ENCODE results near the gene SLC18A2.
"Not testable (repeated sequence)": the region's sequence is repeated elsewhere in the genome, so short reads cannot be mapped to it uniquely, and the experiment has no call there.

SLC18A2 gene

GRCh38 chr10:117240621-117241529 lies at the start of gene SLC18A2:
Gene SLC18A2, plus strand, starts transcription at chr10:117241114. Its CDS starts 580 bp downstream, at chr10:117241694.
- no peak for DNase-seq (ENCODE audit: low read depth in 4 of 4, low spot score in 1 of 4)

DNA sequence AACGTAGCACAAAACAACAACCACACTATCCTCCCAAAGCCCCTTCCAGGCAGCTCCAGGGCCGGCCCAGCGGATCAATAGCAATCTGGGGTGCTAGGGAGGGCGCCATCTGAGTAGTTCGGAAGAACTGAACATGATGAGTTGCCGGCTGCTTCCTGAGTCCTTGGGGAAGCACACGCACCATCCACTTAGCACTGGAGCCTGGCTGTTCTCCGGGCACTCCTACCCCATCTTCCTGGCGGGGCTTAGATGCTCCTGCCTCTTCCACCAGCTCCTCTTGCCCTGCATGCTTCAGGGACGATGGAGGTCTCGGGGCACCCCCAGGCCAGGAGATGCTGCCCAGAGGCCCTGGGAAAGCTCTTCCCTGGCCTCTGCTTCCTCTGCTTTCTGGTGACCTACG lies 43.7 kb upstream of the SLC18A2 start, which contains the start of gene KCNK18:
KCNK18 (plus strand) TSS at position 301 of the 400 bp plus-strand sequence; CDS start at position 301, 0 bp downstream.
- no peak for DNase-seq (ENCODE audit: low read depth in 4 of 4, low spot score in 1 of 4)

DNA sequence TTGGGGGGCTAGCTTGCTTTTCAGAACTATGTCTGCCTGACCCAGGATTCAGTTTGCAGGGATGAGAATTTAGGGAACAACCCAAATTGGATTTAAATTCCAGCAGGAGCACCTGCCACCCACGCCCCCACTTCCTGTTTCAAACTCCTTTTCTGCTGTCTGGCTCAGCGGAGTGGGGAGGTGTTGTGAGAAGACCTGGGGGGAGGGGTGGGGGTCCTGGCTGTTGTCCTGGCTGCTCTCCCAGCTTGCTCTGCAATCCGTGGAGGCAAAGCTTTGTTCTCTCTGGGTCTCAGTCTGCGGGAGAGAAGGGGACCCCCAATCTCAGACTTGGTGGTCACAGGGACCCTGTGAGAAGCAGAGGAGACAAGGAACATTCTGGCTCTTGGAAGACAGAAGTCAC lies 42.8 kb upstream of the SLC18A2 start:
- DNase-seq (ENCODE audit: low read depth in 4 of 4, low spot score in 1 of 4): no peak

DNA sequence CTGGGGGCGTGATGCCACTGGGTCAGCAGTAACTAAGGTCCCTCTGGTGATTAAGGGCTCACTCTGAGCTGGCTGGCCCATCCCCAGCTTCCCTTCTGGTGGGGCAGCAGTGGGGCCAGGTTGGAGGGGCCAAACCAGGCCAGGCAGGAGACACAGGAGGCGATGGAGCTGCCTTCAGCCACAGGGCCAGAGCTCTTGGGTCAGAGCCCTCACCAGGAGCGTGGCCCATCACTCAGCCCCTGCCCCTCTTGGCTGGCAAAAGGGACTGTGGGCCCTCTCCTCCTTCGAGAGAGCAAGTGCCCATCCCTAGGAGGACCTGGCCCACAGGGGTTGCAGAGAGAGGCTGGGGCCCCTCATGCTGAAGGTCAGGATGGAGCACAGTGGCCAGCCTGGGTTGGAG lies 39.1 kb upstream of the SLC18A2 start:
- no peak for DNase-seq (ENCODE audit: low read depth in 4 of 4, low spot score in 1 of 4)

- no peak for DNase-seq (ENCODE audit: low read depth in 4 of 4, low spot score in 1 of 4)
Observed at GRCh38 chr10:117204316-117204715, 36.6 kb upstream of the SLC18A2 start.

- DNase-seq (ENCODE audit: low read depth in 4 of 4, low spot score in 1 of 4): no peak
Observed at GRCh38 chr10:117212176-117212575, 28.7 kb upstream of the SLC18A2 start.

DNA sequence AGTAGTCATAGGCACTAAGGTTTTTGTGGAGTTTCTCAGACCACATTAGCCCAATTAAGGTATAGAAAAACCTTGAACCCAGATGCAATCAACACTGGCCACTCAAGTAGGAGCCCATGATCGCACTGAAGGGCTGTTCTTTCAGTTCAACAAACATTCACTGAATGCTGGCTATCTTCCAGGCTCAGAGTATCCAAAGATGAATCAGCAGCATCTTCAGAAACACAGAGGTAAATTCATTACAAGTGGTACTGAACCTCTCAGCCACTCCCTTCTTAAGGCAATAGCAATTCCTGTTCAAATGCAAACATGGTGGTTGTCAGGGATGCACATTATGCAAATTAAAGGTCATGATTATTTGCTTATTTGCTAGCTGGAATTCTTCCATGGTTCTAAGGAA lies 26.5 kb upstream of the SLC18A2 start:
- DNase-seq (ENCODE audit: low read depth in 4 of 4, low spot score in 1 of 4): no peak

DNA sequence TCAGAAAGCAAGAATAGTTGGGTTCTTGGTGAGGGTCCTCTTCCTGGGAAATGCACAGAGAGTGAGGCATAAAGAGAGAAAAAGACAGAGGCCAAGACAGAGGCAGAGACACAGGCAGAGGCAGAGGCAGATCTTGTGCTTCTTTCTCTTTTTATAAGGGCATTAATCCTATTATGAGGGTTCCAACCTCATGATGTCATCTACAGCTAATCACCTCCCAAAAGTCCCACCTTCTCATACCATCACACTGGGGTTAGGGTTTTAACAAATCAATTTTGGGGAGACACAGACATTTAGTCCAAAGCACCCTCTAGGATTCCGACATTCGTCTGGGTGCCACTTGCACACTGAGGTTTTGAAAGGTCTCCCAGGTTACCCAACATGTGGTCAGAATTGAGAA lies 25.8 kb upstream of the SLC18A2 start:
- no peak for DNase-seq (ENCODE audit: low read depth in 4 of 4, low spot score in 1 of 4)

DNA sequence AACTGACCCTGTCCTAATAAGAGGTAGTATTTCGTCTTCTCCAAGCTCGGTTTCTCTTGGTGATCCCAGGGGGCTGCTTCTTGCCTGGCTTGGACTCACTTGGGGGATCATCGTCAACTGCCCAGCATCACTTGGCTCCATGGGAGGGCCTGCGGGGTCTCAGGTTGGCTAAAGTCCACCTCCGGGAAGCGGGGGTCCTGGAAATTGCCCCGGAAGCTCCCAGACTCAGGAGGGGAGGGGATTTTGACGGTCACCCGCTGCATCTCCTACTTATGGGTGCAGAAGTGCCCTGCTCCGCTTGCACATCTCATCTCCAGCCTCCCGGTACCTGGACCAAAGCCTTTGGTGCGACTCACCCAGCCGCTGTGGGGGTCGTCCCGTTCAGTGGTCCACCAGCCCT lies 24.9 kb upstream of the SLC18A2 start:
- DNase-seq (ENCODE audit: low read depth in 4 of 4, low spot score in 1 of 4): no peak

- DNase-seq (ENCODE audit: low read depth in 4 of 4, low spot score in 1 of 4): peak; percentile 35 to 62 (median 50)
Observed at GRCh38 chr10:117216611-117217195, 24.2 kb upstream of the SLC18A2 start.

DNA sequence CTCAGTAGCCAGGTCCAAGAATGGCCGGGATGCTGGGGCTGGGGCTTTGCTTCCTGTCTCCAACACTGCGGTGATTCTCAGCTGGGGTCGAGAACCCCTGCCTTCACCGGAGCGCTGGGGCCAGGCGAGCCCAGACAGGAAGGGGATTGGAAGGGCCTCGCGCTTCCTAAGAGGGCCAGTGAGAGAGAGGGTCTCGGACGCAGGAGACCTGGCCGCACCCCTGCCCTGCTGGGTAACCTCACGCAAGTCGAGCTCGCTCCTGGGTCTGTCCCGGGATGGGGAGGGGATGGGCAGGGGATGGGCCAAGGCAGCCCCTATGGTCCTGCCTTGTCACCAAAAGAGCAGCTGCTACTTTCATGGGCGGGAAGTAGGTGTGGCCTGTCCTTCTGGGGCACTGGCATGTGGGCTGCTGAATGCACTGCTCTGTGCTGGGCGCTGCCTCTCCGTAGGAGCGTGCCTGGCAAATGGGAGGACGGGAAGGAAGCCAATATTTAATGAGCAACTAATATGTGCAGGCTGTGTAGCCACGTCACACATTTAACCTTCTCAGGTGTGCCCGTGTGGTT lies 23.6 kb upstream of the SLC18A2 start:
- DNase-seq (ENCODE audit: low read depth in 4 of 4, low spot score in 1 of 4): no peak

GRCh38 chr10:117218654-117219053 lies 22.3 kb upstream of the SLC18A2 start:
- no peak for DNase-seq (ENCODE audit: low read depth in 4 of 4, low spot score in 1 of 4)

GRCh38 chr10:117221156-117221711 lies 19.7 kb upstream of the SLC18A2 start:
- no peak for DNase-seq (ENCODE audit: low read depth in 4 of 4, low spot score in 1 of 4)

DNA sequence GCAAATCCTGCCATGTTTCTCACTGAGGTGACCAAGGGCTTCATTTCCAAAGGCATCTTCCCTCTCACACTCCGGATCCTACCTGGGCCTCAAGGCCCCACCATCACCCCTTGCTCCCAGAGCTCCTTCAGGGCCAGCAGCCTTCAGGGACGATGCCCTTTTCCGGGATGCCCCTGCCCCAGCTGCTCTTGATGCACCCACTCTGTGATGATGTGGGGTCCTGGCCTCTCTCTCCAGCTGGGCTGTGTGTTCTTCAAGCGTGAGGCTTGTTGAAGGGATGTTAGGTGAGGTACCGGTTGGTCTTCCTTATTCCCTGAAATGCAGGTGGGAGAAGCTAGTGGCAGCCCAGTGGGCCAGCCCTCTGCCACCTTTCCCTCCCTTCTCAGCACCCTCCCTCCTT lies 18.4 kb upstream of the SLC18A2 start:
- no peak for DNase-seq (ENCODE audit: low read depth in 4 of 4, low spot score in 1 of 4)

GRCh38 chr10:117222976-117223692 lies 17.8 kb upstream of the SLC18A2 start:
- no peak for DNase-seq (ENCODE audit: low read depth in 4 of 4, low spot score in 1 of 4)

GRCh38 chr10:117223693-117224430 lies 17.1 kb upstream of the SLC18A2 start:
- DNase-seq (ENCODE audit: low read depth in 4 of 4, low spot score in 1 of 4): no peak

- DNase-seq (ENCODE audit: low read depth in 4 of 4, low spot score in 1 of 4): no peak
Observed at GRCh38 chr10:117224881-117225280, 16.0 kb upstream of the SLC18A2 start.

GRCh38 chr10:117226813-117227451 lies 14.0 kb upstream of the SLC18A2 start:
- DNase-seq (ENCODE audit: low read depth in 4 of 4, low spot score in 1 of 4): no peak

DNA sequence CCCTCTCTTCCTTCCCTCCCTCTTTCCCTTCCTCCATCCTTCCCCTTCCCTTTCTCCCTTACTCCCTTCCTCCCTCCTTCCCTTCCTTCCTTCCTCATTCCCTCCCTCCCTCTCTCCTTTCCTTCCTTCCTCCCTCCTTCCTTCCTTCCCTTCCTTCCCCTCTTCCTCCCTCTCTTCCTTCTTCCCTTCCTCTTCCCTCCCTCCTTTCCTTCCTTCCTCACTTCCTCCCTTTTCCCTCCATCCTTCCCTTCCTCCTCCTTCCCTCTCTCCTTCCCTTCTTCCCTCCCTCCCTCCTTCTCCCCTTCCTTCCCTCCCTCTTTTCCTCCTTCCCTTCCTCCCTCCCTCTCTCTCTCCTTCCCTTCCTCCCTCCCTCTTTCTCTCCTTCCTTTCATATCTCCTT lies 12.7 kb upstream of the SLC18A2 start:
- no peak for DNase-seq (ENCODE audit: low read depth in 4 of 4, low spot score in 1 of 4)

DNA sequence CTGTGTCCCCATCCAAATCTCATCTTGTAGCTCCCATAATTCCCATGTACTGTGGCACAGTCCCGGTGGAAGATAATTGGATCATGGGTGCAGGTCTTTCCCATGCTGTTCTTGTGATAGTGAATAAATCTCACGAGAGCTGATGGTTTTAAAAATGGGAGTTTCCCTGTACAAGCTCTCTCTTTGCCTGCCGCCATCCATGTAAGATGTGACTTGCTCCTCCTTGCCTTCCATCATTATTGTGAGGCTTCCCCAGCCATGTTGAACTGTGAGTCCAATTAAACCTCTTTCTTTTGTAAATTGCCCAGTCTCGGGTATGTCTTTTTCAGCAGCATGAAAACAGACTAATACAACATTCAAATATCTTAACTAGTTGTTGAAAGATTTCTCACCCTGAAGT lies 10.8 kb upstream of the SLC18A2 start:
- DNase-seq (ENCODE audit: low read depth in 4 of 4, low spot score in 1 of 4): not testable (repeated sequence)

All from stimulated activated CD4-positive, alpha-beta T cell treated with anti-CD3 and anti-CD28 coated beads, Interleukin-1b, Interleukin-23, amount 100 ng/mL, for 24 hours (primary cell).